Measurements from ENCODE around the gene OR51L1. TPM values are rescaled to one million over a fixed set of nuclear protein-coding genes. Genes with fewer than 3 reads are reported as not detected.
"Not testable (repeated sequence)": the region's sequence is repeated elsewhere in the genome, so short reads cannot be mapped to it uniquely, and the experiment has no call there.

The OR51L1 gene
- total and polyA plus RNA-seq, 2 of the 4 experiments (the other 2 are of a cell fraction): not detected

- H3K27me3 ChIP-seq (ENCODE audit: control insufficient read depth, insufficient read depth, low read length); H3K27ac ChIP-seq (ENCODE audit: insufficient read depth, low read length); H2AFZ ChIP-seq (replicated peaks; ENCODE audit: low read length, poor library complexity); BruUV-seq (replicated peaks); H2BK20ac ChIP-seq (ENCODE audit: low read depth, low read length); H3K79me1 ChIP-seq (ENCODE audit: low read depth in 1 of 2, low read length in 2 of 2); H4K8ac ChIP-seq (ENCODE audit: low read depth in 2 of 2, low read length in 2 of 2); DNase-seq; H3K4me2 ChIP-seq (ENCODE audit: low read depth, low read length); H3K4me1 ChIP-seq (ENCODE audit: control insufficient read depth, insufficient read depth, low read length); H3K56ac ChIP-seq (ENCODE audit: extremely low read depth, insufficient read depth, low read length); H4K20me1 ChIP-seq (ENCODE audit: insufficient read depth, low read length); H3K9me1 ChIP-seq (ENCODE audit: insufficient read depth, low read length); H4K5ac ChIP-seq (ENCODE audit: low read depth, low read length); H3K9ac ChIP-seq (ENCODE audit: low read depth, low read length); H2BK120ac ChIP-seq (ENCODE audit: low read depth, low read length); ATAC-seq (ENCODE audit: low read depth); H3K36me3 ChIP-seq (ENCODE audit: control insufficient read depth, insufficient read depth, low read length); dilution Hi-C loops (cut with HindIII; ENCODE audit: low sequenced_read_pairs, unreplicated experiment); H3K9me3 ChIP-seq (ENCODE audit: control insufficient read depth, insufficient read depth, low read length); CTCF ChIA-PET; H3K23ac ChIP-seq (ENCODE audit: low read depth, low read length); H3K18ac ChIP-seq (ENCODE audit: low read depth, low read length); H4K91ac ChIP-seq (ENCODE audit: insufficient read depth, low read depth, low read length); in situ Hi-C loops (cut with MboI; ENCODE audit: low sequenced_read_pairs); H3K14ac ChIP-seq (replicated peaks; ENCODE audit: low read depth, low read length); H2BK15ac ChIP-seq (ENCODE audit: low read depth, low read length); H3K4ac ChIP-seq (ENCODE audit: low read depth, low read length); H2AK9ac ChIP-seq (replicated peaks; ENCODE audit: low read depth, low read length, poor library complexity); H3K4me3 ChIP-seq (ENCODE audit: insufficient read depth, low read depth, low read length); H2AK5ac ChIP-seq (ENCODE audit: low read depth, low read length); POLR2A ChIA-PET (ENCODE audit: unreplicated experiment); intact Hi-C loops (cut with micrococcal nuclease); H2BK5ac ChIP-seq (ENCODE audit: low read depth, low read length, poor library complexity, severe bottlenecking): not testable (repeated sequence)
- no CpG with 5 or more reads among the region's 2 CpGs for WGBS, 2 experiments (ENCODE audit: extremely low coverage in 2 of 2, insufficient read length in 1 of 2)
Observed at GRCh38 chr11:4955613-4956012, 39.0 kb upstream of the OR51L1 start, which contains the start of gene OR51A2. Gene OR51A2 (minus strand): TSS chr11:4955713. CDS start chr11:4955713, 0 bp downstream.
